AG04449 (cell line): Measurements from ENCODE around the gene AFF3.

Experiments used
- CTCF ChIA-PET: fragments of 350-600 bp; formaldehyde crosslinking; extraction: SDS; loops from one replicate; lab custom pipeline; 2021; ENCODE audit warnings: antibody characterized with exemption; lab: Yijun Ruan, JAX
- POLR2A ChIA-PET: fragments of 400-600, 350-600 bp; formaldehyde crosslinking; extraction: SDS; loops from one replicate; lab custom pipeline; 2020; ENCODE audit warnings: antibody characterized with exemption, inconsistent platforms; lab: Yijun Ruan, JAX
- DNase-seq: peaks from one replicate; pipeline ENCODE4 v3.0.0-alpha.2; 2010; ENCODE audit warnings: low read depth, low spot score
- H3K4me3 ChIP-seq: 2 replicates; pipeline ENCODE4 v1.5.1; 2011; ENCODE audit warnings: low read depth, mild to moderate bottlenecking, control low read depth, low read length
- TF ChIP-seq, protein P1 (sequence below): IDR thresholded peaks from one replicate; pipeline ENCODE4 v1.5.1; 2011; ENCODE audit warnings: mild to moderate bottlenecking, moderate library complexity, low read length, control low read depth, inconsistent platforms; ENCODE audit not compliant: insufficient read depth; ENCODE audit errors: missing control alignments

AFF3 gene

DNA sequence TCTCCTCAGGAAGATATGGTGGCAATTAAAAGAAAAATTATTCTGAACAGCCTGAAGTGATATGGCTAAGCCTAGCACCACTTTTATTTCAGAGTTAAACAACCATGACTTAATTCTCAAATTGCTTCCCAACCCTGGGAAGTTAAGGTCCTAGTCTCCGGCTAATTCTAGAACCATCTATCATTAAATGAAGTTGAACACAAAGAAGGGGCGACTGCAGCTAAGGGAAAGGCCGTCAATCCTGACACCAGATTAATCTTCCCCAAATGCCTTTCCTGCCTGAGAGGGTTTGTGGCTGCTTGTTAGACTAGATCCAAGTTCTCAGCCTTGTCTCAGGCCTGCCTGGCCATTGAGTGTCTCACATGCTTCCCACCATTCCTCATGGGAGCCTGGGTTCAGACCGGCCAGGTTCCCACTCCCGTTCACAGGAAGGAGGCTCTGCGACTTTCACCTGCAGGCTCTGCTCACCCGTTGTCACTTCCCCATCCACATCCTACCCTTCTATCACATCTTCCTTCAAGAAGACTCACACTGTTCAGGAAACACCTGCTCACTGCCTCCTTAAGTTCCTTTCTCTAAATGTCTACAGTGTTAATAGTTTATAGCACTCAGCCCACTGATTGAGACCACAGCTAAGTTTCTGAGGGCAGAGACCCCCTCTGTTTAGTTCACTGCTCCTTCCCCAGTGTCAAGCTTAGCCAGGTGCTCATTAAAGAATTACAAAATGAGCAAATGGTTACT is 369.6 kb downstream of the AFF3 start:
- ChIA-PET CTCF (no interaction called here), POLR2A (interaction anchor here (0.6 kb wide), 1 partner anchor 437 kb away, joined by 3 read pairs; no protein-coding TSS in a partner anchor)
- TF ChIP-seq, protein P1, sequence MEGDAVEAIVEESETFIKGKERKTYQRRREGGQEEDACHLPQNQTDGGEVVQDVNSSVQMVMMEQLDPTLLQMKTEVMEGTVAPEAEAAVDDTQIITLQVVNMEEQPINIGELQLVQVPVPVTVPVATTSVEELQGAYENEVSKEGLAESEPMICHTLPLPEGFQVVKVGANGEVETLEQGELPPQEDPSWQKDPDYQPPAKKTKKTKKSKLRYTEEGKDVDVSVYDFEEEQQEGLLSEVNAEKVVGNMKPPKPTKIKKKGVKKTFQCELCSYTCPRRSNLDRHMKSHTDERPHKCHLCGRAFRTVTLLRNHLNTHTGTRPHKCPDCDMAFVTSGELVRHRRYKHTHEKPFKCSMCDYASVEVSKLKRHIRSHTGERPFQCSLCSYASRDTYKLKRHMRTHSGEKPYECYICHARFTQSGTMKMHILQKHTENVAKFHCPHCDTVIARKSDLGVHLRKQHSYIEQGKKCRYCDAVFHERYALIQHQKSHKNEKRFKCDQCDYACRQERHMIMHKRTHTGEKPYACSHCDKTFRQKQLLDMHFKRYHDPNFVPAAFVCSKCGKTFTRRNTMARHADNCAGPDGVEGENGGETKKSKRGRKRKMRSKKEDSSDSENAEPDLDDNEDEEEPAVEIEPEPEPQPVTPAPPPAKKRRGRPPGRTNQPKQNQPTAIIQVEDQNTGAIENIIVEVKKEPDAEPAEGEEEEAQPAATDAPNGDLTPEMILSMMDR = no peak
- DNase-seq = no peak
- H3K4me3 ChIP-seq = no peak overlapping the region

GRCh38 chr2:99771681-99772333 is 370.6 kb downstream of the AFF3 start:
- no peak overlapping the region for H3K4me3 ChIP-seq
- POLR2A ChIA-PET = interaction anchor here (0.6 kb wide), 1 partner anchor 437 kb away, joined by 3 read pairs; no protein-coding TSS in a partner anchor
- DNase-seq = no peak
- TF ChIP-seq, protein P1 = no peak
- CTCF ChIA-PET = interaction anchor here (1.0 kb wide), 1 partner anchor 489 kb away, joined by 3 read pairs; no protein-coding TSS in a partner anchor

DNA sequence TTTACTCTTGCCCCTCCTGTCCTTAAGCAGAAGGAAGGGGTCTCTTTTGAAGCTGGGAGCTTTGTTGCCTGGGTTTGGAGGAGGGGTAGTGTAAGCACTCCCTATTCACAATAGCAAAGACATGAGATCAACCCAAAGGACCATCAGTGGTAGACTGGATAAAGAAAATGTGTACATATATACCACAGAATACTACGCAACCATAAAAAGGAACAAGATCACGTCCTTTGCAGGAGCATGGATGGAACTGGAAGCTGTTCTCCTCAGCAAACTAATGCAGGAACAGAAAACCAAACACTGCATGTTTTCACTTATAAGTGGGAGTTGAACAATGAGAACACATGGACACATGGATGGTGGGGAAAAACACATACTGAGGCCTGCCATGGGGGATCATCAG is 371.5 kb downstream of the AFF3 start:
- DNase-seq = no peak
- TF ChIP-seq, protein P1 = no peak
- ChIA-PET POLR2A (no interaction called here), CTCF (no interaction called here)
- H3K4me3 ChIP-seq = no peak overlapping the region

GRCh38 chr2:99765731-99766318 is 376.6 kb downstream of the AFF3 start:
- H3K4me3 ChIP-seq = no peak overlapping the region
- POLR2A ChIA-PET = no interaction called here
- no peak for DNase-seq
- CTCF ChIA-PET = no interaction called here
- TF ChIP-seq, protein P1 = no peak

DNA sequence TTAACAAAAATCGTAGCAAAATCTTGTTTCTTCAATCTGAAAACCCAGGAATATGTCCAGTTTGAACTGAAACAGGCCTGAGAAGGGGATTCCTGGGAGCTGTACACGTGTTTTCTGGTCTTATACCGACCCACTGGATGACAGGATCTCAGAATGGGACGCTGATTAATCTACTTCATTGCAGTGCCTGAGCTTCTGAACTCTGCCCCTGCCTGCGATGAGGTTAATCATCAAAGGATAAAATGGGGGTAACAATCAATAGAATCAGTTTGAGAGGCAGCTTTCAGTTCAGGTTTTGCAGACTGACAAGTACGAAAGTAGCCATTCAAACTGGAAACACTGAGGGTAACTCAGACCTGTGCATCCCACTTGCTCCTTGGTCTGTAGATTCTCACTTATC is 378.6 kb downstream of the AFF3 start:
- TF ChIP-seq, protein P1 = no peak
- ChIA-PET POLR2A (no interaction called here), CTCF (no interaction called here)
- DNase-seq = no peak
- no peak overlapping the region for H3K4me3 ChIP-seq

GRCh38 chr2:99762714-99763113 is 379.7 kb downstream of the AFF3 start:
- no peak for DNase-seq
- H3K4me3 ChIP-seq = no peak overlapping the region
- ChIA-PET CTCF (no interaction called here), POLR2A (no interaction called here)
- TF ChIP-seq, protein P1 = no peak
